Suppressor macrophage treated with lipopolysaccharide for 4 hours (primary cell): Measurements from ENCODE around the gene GALP.
"Not testable (repeated sequence)": the region's sequence is repeated elsewhere in the genome, so short reads cannot be mapped to it uniquely, and the experiment has no call there.

Experiments used
- DNase-seq: peaks from one replicate; pipeline ENCODE4 v3.0.0-alpha.2; 2020

GALP gene

GRCh38 chr19:56175861-56176307 is at the start of gene GALP:
GALP (plus strand) TSS chr19:56176008; CDS start chr19:56177109, 1,101 bp downstream.
- DNase-seq: not testable (repeated sequence)

DNA sequence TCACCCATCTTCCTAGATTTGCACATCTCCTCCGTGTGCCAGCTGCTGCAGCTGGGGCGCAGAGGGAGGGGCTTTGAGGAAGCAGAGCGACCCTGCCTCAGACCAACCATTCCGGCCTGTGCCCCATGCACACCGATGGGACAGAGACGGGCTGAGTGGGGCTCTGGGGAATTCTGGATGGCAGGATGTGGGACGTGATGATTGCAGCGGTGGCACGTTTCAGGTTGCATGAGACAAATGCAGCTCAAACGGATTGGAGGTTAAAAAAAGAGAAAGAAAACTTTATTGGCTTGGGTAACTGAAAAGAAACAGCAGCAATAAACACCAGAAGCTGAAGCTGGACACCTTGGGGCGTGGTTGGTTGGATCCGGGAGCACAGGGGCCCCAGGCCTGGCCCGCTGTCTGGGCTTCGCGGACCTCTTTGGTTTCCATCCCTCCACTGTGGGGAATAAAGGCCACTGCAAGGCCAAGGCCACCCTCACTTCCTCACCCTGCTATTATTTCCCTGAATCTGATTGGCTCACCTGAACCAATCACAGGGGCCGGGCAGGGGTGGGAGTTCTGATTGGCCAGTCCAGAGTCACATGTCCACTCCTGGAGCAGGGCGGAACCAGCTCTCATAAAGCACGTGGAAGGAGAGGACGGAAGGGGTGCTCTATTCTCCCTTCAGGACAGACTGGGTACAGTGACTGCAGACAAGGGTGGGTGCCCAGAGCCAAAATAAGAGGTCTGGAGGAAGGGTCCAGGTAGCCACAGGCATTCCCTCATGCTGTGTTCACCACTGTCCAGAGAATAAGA is 48.6 kb upstream of the GALP start:
- no peak for DNase-seq

GRCh38 chr19:56130006-56130405 is 45.8 kb upstream of the GALP start:
- DNase-seq: no peak

GRCh38 chr19:56131651-56132050 is 44.2 kb upstream of the GALP start:
- DNase-seq: no peak

DNA sequence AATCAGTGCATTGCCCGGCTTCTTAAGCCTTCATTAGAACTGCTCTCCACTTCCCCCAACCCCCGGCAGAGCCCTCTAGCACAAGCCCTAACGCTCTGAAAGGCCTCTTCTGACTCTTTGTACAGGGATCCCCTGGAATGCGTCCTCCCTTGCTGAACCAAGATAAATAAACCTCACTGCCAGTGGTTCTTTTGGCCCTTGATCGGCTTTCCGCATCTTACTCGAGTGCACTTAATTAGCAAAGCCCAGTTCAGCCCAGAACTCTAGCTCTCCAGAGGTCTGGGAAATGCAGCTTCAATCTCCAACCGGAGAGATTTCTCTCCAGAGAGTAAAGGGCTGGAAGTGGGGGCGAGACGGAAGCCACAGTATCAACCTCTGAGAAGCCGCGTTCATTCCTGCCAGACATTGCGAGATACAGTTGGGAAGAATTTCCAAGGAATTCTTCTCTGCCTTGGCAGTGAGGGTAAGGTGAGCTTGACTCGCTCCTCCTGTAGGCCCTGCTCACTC is 43.4 kb upstream of the GALP start:
- no peak for DNase-seq

GRCh38 chr19:56133858-56134653 is 41.8 kb upstream of the GALP start:
- DNase-seq: peak; percentile 50

DNA sequence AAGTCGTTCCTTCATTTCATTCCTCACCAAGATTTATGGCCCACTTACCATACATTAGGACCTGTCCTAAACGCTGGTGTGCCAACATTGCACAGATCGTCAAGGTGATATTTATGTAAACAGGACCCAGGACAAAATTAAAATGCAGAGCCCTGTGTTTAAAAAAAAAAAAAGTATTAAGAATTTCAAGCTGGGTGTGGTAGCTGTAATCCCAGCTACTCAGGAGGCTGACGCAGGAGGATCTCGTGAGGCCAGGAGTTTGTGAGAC is 41.2 kb upstream of the GALP start:
- DNase-seq: no peak

DNA sequence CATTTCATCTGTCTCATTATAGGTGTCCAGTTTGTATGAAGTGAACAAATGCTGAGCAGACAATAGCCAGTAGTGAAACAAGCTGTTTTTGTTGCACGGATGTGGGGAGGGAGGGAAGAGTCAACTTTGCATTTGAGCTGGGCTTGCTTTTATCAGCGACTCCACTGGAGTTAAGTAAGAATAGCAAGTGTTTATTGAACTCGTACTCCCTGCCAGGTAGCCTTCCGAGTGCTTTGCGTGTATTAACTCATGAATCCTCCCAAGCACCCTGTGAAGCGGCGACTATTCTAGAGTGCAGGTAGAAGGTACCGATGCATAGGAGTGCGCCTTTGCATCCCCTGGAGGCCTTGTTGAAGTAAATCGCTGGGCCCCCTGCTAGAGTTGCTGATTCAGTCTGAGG is 39.4 kb upstream of the GALP start:
- no peak for DNase-seq

DNA sequence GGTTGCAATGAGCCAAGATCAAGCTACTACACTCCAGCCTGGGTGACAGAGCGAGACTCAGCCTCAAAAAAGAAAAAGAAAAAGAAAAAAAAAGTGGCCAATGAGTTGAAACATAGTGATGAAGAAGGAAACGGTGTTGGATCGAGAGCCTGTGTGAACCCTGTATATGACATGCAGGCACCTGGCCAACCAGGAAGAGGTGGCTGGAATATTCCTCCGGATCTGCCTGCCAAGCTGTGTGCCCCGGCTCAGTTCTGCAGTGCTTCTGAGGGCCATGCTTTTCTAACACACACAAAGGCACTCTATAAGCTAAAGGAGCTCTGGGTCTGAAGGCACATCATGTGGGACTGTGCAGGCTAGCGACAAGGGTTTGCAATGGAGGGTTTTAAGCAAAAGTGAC is 38.4 kb upstream of the GALP start:
- no peak for DNase-seq

GRCh38 chr19:56138069-56138468 is 37.7 kb upstream of the GALP start:
- DNase-seq: no peak

DNA sequence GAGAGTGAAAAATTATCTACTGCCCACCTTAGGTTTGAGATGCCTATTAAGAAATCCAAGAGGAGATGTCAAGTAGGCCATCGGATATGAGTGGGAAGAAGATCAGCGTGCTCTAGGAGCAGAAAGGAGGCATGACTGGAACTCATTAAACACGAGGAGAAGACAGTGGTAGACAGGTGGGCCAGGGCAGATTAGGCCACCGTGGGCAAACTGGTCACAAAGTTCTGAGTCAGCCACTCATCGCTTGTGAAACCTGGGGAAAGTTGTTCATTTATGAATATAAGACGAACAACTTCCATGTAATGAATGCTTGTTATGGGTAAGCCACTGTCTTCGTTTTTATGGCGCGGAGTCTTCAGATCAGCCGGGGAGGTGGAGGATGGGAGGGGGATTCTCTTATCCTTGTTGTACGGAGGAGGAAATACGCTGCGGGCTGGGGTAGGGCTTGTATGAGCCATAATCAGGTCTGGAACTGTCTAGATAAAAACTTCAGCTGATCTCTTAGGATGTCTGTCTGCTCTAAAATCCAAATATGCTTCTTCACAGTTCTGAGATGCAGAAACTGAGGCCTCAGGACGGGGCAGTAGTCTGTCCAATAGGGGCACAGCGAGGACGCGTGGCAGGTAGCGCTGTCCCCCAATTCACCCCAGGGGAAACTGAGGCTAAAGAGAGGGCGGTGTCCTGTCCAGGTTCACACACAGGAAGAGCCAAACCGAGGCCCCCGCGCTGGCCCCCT is 35.8 kb upstream of the GALP start:
- no peak for DNase-seq

DNA sequence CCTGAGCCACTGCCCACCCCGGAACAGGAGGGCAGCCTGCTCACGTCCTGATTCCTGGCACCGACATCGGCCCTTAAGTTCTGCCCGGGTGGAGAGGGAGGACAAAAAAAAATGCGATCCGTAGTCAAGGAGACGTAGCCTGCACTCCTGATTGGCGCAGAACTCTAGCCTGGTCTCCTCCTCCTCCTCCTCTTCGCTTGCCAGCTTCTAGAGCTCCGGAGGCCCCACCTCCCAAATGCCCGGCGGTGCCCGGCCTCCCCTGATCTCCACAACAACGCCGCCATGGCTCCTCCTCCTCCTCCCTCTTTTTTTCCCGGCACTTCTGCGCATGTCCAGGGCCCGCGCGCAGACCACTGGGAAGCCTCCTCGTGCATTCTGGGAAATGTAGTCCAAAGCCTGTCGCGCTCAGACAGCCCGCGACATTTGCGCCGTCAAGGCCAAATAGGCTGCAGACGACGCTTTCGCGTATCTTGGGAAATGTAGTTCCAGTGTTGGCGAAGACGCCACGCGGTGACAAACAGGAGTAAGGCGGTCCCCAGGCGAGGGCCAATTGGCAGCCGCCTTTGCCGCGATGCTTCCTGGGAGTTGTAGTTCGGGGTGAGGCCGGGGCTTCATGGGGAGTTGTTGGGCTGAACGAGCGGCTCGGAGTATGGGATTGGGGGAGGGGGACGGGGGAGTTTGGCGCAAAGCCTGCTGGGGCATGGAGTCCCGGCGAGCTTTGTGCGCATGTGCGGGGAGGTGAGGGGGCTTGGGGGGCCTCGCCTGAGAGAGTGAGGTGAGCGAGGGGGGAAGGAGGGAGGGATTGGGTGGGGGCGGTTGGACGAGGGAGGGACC is 35.0 kb upstream of the GALP start, which contains the start of gene ZNF444:
TSS of gene ZNF444 (plus strand) at position 705 of the 834 bp plus-strand sequence. CDS start 5,625 bp downstream, outside the sequence.
- peak; percentile 98 for DNase-seq

GRCh38 chr19:56141417-56141993 is 34.3 kb upstream of the GALP start:
- DNase-seq: no peak

GRCh38 chr19:56142087-56142787 is 33.6 kb upstream of the GALP start:
- DNase-seq: no peak

- DNase-seq: no peak
These were observed 32.8 kb upstream of the GALP start for GRCh38 chr19:56142897-56143434.

DNA sequence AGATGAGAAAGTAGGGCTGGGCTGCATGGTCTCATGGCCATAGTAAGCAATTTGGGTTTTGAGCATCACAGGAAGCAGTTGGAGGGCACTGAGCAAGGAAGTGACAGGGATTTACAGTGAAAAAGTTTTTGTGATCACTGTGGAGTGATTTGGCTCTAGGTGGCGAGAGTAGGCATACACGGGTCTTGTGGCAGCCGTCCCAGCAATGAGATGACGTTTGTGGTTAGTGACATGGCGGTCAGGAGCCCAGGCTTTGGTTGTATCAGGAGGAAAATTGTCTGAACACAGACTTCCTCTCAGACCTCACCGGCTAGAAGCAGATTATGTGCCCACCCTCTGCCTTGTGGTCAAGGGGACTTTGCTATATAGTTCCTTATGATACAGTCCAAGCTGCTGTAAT is 31.4 kb upstream of the GALP start:
- DNase-seq: no peak

DNA sequence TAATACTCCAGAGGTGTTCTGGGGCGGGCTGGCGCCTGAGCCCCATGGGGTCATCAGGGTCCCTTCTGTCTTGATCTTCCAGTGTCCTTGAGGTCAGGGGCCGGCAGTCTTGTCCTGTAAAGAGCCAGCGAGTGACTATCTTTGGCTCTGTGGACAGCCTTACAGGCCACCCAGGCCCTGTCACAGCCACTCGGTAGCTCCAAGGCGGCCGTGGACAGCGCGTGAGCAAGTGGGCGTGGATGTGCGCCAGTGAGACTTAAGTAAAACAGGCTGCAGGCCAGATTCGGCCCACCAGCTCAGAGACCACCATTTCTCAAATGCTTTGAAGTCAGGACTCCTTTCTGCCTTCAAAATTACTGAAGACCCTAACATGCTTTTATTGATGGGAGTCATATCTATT is 31.0 kb upstream of the GALP start:
- DNase-seq: no peak

DNA sequence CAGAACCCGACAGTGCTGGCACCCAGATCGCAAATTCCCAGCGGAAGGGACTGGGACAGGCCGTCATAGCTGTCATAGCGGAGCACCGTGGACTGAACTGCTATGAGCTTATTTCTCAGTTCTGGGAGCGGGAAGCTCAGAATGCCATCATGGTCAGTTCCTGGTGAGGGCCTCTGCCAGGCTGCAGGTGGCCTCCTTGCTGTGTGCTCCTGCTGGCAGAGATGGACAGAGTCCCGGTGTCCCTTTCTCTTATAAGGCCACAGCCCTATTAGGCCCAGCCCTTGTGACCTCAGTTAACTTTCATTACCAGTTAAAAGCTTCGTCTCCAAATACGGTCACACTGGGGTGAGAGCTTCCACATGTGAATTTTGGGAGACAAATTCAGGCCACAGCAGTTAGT is 30.1 kb upstream of the GALP start:
- no peak for DNase-seq

GRCh38 chr19:56146904-56147303 is 28.9 kb upstream of the GALP start:
- DNase-seq: no peak

DNA sequence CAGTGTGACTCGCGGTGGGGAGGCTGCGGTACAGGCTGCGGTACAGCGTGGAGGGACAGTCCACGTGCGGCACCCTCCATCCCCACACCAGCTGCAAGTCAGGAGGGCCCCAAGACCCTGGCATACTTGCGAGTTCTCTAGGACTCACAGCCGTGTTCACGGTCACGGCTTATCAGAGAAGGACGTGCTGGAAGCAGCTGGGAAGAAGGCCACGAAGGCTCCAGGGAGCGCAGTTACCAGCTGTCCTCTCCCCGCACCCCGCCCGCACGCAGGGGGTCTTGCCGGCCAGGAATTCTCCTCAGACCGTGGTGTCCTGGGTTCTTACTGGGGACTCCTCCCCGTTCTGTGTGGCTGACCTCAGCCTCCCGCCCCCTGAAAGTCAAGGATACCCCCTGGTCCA is 28.5 kb upstream of the GALP start:
- DNase-seq: no peak

GRCh38 chr19:56148096-56148495 is 27.7 kb upstream of the GALP start:
- DNase-seq: no peak
